Uterus (tissue), 4 donors: Measurements from ENCODE around the gene IMMP1L. TPM values are rescaled to one million over a fixed set of nuclear protein-coding genes. Genes with fewer than 3 reads are reported as not detected.

Experiments used
- DNase-seq, 2 donors: peaks; one replicate each; pipeline ENCODE4 v3.0.0-alpha.2; 2019 to 2020
- H3K27ac ChIP-seq, 2 donors: fragments of 200-600 bp; sonication (generic); 1 replicate in 1 of 2; 2 replicates in 1 of 2; pipeline ENCODE4 v1.5.1; 2016 to 2018
- H3K27me3 ChIP-seq, 2 donors: fragments of 200-600 bp; sonication (generic); one replicate each; pipeline ENCODE4 v1.5.1; 2018 to 2019; ENCODE audit warnings: control low read depth in 1 of 2
- H3K36me3 ChIP-seq, 2 donors: fragments of 200-600 bp; sonication (generic); one replicate each; pipeline ENCODE4 v1.5.1; 2019; ENCODE audit warnings: control low read depth in 1 of 2
- H3K4me1 ChIP-seq, 2 donors: fragments of 200-600 bp; sonication (generic); one replicate each; pipeline ENCODE4 v1.5.1; 2018 to 2019; ENCODE audit warnings: control low read depth in 1 of 2
- H3K4me3 ChIP-seq, 2 donors: fragments of 200-600 bp; sonication (generic); 1 replicate in 1 of 2; 2 replicates in 1 of 2; pipeline ENCODE4 v1.5.1; 2018 to 2019; ENCODE audit warnings: mild to moderate bottlenecking in 1 of 2
- H3K9me3 ChIP-seq, 2 donors: fragments of 200-600 bp; sonication (generic); one replicate each; pipeline ENCODE4 v1.5.1; 2019; ENCODE audit warnings: control low read depth in 1 of 2
- CTCF ChIP-seq, 4 experiments: fragments of 200-600 bp in 2 of 4; fragments of 450-650 bp in 2 of 4; sonication (generic) in 2 of 4; IDR thresholded peaks; one replicate each; pipeline ENCODE4 v1.5.1; 2016 to 2019; ENCODE audit warnings: antibody characterized with exemption in 4 of 4, mild to moderate bottlenecking in 2 of 4, moderate library complexity in 1 of 4
- POLR2A ChIP-seq, 2 donors: fragments of 450-650 bp; IDR thresholded peaks; one replicate each; pipeline ENCODE4 v1.6.1; 2016; ENCODE audit warnings: antibody characterized with exemption in 2 of 2, mild to moderate bottlenecking in 1 of 2, moderate library complexity in 1 of 2
- intact Hi-C: fragments of 100-400 bp; cut with DNase I; formaldehyde crosslinking; loops from one replicate; pipeline ENCODE4 v1.15.1; 2023; ENCODE audit warnings: low total_unique reads
- total RNA-seq, 4 donors: library from RNA; depleted of rRNA in 3 of 4; stranded (reverse); fragments of >200 nt in 3 of 4; gene quantifications; one replicate each; pipeline versions ENCODE4 v1.1.0 to v1.2.4, GENCODE V29; 2014 to 2023
- donor health status: DM: yes; HTN: yes; CAD: no.

IMMP1L gene
- total RNA-seq, 4 donors from 2014 or later, result 2.6 to 32.2 (median 19.8) TPM

DNA sequence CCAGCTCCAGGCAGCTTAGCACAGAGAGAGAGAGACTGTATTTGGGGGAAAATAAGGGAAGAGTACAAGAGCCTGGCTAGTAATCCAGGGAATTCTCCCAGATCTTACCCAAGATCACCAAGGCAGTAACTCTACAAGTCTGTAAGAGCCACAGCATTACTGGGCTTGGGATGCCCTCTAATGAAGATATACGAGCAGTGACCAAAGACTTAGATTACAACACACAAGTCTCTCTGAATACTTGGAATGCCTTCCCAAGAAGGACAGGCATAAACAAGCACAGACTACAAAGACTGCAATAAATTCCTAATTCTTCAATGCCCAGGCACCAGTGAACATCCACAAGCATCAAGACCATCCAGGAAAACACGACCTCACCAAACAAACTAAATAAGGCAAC lies 122.0 kb downstream of the IMMP1L start:
- Histone ChIP-seq H3K27me3 (no peaks in the 10 kb centered on the region), H3K36me3 (no peaks in the 10 kb centered on the region), H3K27ac (no peak overlapping the region), H3K4me3 (no peak overlapping the region), H3K9me3 (no peaks in the 10 kb centered on the region), H3K4me1 (no peaks in the 10 kb centered on the region)
- DNase-seq, result no peak
- intact Hi-C loops, result no loop called here
- TF ChIP-seq CTCF (IDR thresholded peaks at IDR 0.05) (no peak), POLR2A (IDR thresholded peaks at IDR 0.05) (no peak)

GRCh38 chr11:31383116-31383515 lies 126.3 kb downstream of the IMMP1L start:
- H3K4me3 ChIP-seq, result no peak overlapping the region
- DNase-seq, result no peak
- TF ChIP-seq POLR2A (IDR thresholded peaks at IDR 0.05) (no peak), CTCF (IDR thresholded peaks at IDR 0.05) (no peak)
- H3K27me3 ChIP-seq, result no peaks in the 10 kb centered on the region
- H3K36me3 ChIP-seq, result no peaks in the 10 kb centered on the region
- H3K27ac ChIP-seq, result no peak overlapping the region
- no peaks in the 10 kb centered on the region for H3K4me1 ChIP-seq
- intact Hi-C loops, result no loop called here
- no peaks in the 10 kb centered on the region for H3K9me3 ChIP-seq

Other genes with a start within 250 kb of the IMMP1L start
- 1 to 10 TPM in 2 of 4 donors, under 1 TPM in 2; 0.26 to 8.0 (median 1.5) TPM for gene DCDC1, start 139.9 kb downstream of the IMMP1L start, total RNA-seq
- 10 to 100 TPM; 19.6 to 33.9 (median 23.0) TPM for gene DNAJC24, start 139.8 kb downstream of the IMMP1L start, total RNA-seq
- 10 to 100 TPM; 18.4 to 51.2 (median 21.2) TPM for gene ELP4, start 145 bp upstream of the IMMP1L start, total RNA-seq